Central memory CD8-positive, alpha-beta T cell (primary cell): Measurements from ENCODE around the gene TMEM61.

Experiments
- ATAC-seq: fragments of 150-1000 bp; cut with Tn5 transposase; replicated peaks from 2 replicates; pipeline ENCODE4 v1.10.0; 2022; ENCODE audit warnings: mild to moderate bottlenecking, moderate FRiP score, moderate number of reproducible peaks; ENCODE audit not compliant: poor library complexity, severe bottlenecking; ENCODE audit errors: extremely low read depth
- DNase-seq, 2 donors: peaks; one replicate each; pipeline ENCODE4 v3.0.0; 2021; ENCODE audit warnings: low spot score in 2 of 2
- H3K27ac Mint-ChIP-seq: one replicate; pipeline ENCODE4 v1.8.0; 2022; ENCODE audit warnings: low read depth, mild to moderate bottlenecking, moderate library complexity, mixed read lengths
- H3K27me3 Mint-ChIP-seq: one replicate; pipeline ENCODE4 v1.8.0; 2022; ENCODE audit warnings: mixed read lengths
- H3K36me3 Mint-ChIP-seq: one replicate; pipeline ENCODE4 v1.8.0; 2022; ENCODE audit warnings: mild to moderate bottlenecking, moderate library complexity, mixed read lengths; ENCODE audit not compliant: insufficient read depth
- H3K4me1 Mint-ChIP-seq: one replicate; pipeline ENCODE4 v1.8.0; 2022; ENCODE audit warnings: mixed read lengths
- H3K4me3 Mint-ChIP-seq: one replicate; pipeline ENCODE4 v1.8.0; 2022; ENCODE audit warnings: mild to moderate bottlenecking, moderate library complexity, mixed read lengths
- H3K9me3 Mint-ChIP-seq: one replicate; pipeline ENCODE4 v1.8.0; 2022; ENCODE audit warnings: mixed read lengths

Gene TMEM61

DNA sequence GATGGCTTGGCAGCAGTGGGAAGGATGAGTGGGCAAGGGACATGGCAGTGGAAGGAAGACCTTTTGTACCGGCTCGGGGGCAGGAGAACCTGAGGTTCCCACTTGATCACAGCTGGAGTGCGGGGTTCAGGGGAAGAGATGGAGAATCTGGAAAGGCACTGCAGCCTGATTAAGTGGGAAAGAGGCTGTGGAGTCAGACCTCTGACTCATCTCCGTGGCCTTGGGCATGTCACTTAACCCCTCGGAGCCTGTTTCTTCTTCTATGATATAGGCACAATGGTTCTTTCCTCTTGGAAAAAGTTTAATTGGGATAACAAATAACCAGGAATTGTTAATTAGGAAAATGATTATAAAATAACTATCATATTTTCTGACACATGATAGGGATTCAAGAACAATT is 13.1 kb upstream of the TMEM61 start:
- no peak overlapping the region for H3K4me3 Mint-ChIP-seq
- H3K36me3 Mint-ChIP-seq, result no peaks in the 10 kb centered on the region
- H3K27ac Mint-ChIP-seq, result no peak overlapping the region
- peaks cover 9% of the 10 kb centered on the region for H3K4me1 Mint-ChIP-seq
- peaks cover 47% of the 10 kb centered on the region for H3K27me3 Mint-ChIP-seq
- H3K9me3 Mint-ChIP-seq, result no peaks in the 10 kb centered on the region
- DNase-seq, result no peak
- no peak for ATAC-seq

DNA sequence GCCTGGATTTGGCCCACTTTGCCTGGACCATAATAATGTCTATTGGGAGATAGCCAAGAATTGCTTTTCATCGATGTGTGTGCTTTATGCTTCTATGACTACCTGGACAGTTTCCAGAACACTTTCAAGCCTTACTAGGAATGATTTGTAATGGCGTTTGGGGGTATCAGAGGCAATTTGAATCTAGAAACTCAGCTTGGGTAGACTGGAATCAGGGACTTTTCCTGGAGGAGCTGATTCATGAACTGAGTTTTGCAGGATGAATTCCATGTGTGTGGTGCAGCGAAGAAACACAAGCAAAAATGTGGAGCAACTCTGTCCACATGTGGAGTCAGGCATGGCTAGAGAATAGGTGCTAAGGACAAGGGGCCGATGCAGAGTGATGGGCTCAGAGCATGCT is 11.9 kb upstream of the TMEM61 start:
- ATAC-seq, result no peak
- peaks cover 9% of the 10 kb centered on the region for H3K4me1 Mint-ChIP-seq

DNA sequence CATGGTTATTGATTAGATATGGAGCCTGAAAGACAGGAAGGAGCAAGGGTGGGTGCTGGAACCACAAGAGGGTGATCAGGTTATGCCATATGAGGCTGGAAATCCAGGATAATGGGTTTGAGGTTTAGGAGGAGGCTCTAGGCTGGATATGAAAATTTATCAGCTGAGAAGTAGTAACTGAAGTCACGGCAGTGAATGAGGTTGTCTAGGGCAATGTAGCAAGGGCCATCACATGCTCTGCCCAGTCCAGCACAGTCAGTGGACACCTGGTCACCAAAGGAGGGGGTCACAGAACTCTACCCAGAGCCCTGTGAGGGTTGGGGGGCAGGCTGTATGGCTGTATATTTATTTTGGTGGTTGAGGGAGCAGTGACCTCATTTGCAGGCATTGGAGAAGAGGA is 10.5 kb upstream of the TMEM61 start:
- ATAC-seq, result no peak
- peaks cover 61% of the 10 kb centered on the region for H3K27me3 Mint-ChIP-seq
- no peaks in the 10 kb centered on the region for H3K9me3 Mint-ChIP-seq

More for the DNA sequence above, 11.9 kb upstream of the TMEM61 start:
- Mint-ChIP-seq H3K36me3 (no peaks in the 10 kb centered on the region), H3K4me3 (no peak overlapping the region), H3K9me3 (no peaks in the 10 kb centered on the region), H3K27me3 (peaks cover 59% of the 10 kb centered on the region), H3K27ac (no peak overlapping the region)
- DNase-seq, result no peak

DNA sequence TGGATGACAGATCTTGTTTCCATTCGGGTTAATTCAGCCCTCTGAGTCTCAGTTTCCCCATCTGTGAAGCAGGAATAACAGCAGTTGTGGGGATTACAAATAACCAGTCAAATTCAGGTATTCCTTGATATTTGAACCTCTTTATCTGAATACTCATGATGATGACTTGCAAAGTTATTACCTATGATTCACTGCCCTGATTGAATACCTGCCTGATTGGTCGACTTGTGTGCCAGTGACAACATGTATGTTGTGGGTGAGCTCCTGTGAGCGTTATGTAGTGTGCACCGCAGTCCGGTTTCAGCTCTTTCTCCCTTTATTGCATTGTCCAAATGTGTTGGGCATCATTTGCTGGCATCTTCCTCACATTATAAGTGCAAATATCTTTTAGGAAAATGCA is 9.5 kb upstream of the TMEM61 start:
- H3K9me3 Mint-ChIP-seq, result no peaks in the 10 kb centered on the region
- H3K27me3 Mint-ChIP-seq, result peaks cover 70% of the 10 kb centered on the region
- no peak for DNase-seq
- no peak overlapping the region for H3K27ac Mint-ChIP-seq
- H3K4me1 Mint-ChIP-seq, result peaks cover 7% of the 10 kb centered on the region
- no peak overlapping the region for H3K4me3 Mint-ChIP-seq
- H3K36me3 Mint-ChIP-seq, result no peaks in the 10 kb centered on the region
- no peak for ATAC-seq

More for the DNA sequence above, 10.5 kb upstream of the TMEM61 start:
- Mint-ChIP-seq H3K36me3 (no peaks in the 10 kb centered on the region), H3K4me3 (no peak overlapping the region), H3K27ac (no peak overlapping the region), H3K4me1 (peaks cover 9% of the 10 kb centered on the region)
- no peak for DNase-seq

DNA sequence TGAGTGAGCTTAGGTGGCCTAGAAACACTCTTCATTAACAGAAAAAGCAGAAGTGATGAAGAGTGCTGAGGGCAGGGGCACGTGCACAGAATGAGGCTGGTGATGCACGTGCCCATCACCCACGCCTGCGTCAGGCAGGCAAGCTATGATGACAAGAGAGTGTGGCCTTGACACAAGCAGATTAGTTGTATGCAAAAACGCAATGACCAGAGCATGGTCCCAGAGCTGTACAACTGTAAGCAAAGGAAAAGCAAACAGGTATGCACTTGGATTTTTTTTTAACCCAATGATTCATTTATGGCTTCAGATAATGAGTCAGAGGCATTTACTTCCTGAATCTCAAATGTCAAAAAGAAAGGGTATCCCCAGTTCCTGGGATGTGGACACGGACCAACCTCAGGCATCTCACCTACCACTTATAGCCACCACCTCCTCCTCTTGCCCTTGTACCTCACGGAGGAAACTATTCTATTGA is 9.1 kb upstream of the TMEM61 start:
- H3K4me3 Mint-ChIP-seq, result no peak overlapping the region
- H3K36me3 Mint-ChIP-seq, result no peaks in the 10 kb centered on the region
- DNase-seq (no peak), ATAC-seq (no peak)
- H3K27me3 Mint-ChIP-seq, result peaks cover 68% of the 10 kb centered on the region
- H3K4me1 Mint-ChIP-seq, result peaks cover 2% of the 10 kb centered on the region
- H3K27ac Mint-ChIP-seq, result no peak overlapping the region
- H3K9me3 Mint-ChIP-seq, result no peaks in the 10 kb centered on the region

DNA sequence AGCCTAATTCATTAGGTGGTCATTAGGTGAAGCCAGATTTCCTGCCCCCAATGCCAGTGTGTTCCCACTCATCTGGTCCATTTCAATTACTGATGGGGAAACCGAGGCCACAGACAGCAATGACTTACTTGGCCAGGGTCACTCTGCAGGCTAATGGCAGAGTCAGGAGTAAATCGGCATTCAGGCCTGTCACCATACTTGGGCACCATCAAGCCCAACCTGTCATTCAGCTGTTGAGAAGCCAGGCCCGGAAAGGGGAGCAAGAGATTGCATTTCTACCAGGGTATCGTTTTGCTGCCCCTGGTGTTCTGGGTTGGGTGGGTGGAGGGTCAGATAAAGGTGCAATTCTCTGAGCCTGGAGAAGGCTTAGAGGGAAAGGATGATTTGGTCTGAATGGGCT is 8.0 kb upstream of the TMEM61 start:
- ATAC-seq (no peak), DNase-seq (no peak)
- no peaks in the 10 kb centered on the region for H3K4me1 Mint-ChIP-seq
- peaks cover 57% of the 10 kb centered on the region for H3K27me3 Mint-ChIP-seq
- no peak overlapping the region for H3K27ac Mint-ChIP-seq
- no peaks in the 10 kb centered on the region for H3K9me3 Mint-ChIP-seq
- no peaks in the 10 kb centered on the region for H3K36me3 Mint-ChIP-seq
- H3K4me3 Mint-ChIP-seq, result no peak overlapping the region

DNA sequence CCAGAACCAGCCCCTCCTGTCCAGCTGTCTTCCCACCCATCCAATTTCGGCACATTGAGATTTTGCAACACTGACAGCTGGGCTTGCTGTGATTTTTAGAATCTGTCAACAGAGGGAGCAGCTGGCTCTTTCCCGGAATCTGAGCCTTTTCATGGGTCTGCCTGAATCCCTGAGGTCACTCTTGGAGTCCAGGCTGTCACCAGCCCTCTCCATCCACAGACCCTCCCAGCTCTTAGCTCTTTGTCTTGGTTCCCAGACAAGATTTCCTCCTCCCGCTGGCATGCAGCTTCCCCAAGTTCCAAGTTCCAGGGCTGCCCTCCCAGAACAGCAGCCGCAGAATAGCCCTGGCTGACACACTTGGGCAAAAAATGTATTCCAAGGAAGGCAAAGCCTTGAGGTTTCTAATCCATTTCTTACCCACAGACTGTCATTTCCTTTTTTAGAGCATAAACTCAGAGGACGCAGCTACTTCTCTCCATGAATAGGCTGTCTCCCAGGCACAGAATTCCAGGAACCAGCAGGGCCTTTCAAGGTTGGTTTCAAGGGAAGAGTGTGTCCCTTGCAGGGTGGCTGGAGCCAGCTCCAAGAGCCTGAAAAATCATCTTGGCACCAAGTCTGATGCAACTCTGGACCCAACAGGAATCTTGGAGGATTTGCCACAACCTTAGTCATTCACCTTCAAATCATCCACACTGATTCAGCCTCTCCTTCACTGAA is 7.1 kb upstream of the TMEM61 start:
- Mint-ChIP-seq H3K27me3 (peaks cover 66% of the 10 kb centered on the region), H3K9me3 (no peaks in the 10 kb centered on the region), H3K4me3 (no peak overlapping the region), H3K4me1 (no peaks in the 10 kb centered on the region), H3K36me3 (no peaks in the 10 kb centered on the region), H3K27ac (no peak overlapping the region)
- DNase-seq, result no peak
- no peak for ATAC-seq

DNA sequence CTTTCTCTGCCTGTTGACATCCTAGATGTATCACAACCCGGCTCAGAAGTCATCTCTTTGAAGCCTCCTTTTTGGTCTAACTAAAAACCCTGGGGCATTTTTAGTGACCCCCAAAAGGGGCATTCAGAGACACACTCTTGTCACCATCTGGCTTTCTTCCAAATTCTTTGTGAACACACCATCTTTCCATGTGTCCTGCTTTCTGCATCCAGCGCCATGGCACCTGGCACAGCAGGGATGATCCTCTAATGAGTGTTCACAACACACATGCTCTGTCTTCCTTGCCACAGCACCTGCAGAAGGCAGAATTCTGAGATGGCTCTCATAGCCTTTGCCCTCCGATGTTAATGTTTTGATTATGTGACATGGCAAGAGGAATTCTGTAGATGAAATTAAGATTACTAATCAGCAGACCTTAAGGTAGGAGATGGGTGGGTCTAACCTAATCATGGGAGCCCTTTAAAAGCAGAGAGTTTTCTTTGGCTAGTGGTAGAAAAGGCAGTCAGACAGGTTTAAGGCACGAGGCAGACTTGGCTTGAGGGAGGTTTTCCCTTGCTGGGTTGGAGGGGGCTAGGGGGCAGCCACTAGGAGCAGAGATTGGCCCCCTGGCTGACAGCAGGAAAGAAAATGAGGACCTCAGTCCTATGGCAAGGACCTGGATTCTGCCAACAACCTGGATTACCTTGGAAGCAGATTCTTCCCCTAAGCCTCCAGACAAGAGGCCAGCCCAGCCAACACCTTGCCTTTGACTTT is 4.9 kb upstream of the TMEM61 start:
- H3K27ac Mint-ChIP-seq, result no peak overlapping the region
- no peak for DNase-seq
- H3K9me3 Mint-ChIP-seq, result no peaks in the 10 kb centered on the region
- peaks cover 57% of the 10 kb centered on the region for H3K27me3 Mint-ChIP-seq
- H3K36me3 Mint-ChIP-seq, result no peaks in the 10 kb centered on the region
- ATAC-seq, result no peak
- no peaks in the 10 kb centered on the region for H3K4me1 Mint-ChIP-seq
- no peak overlapping the region for H3K4me3 Mint-ChIP-seq

DNA sequence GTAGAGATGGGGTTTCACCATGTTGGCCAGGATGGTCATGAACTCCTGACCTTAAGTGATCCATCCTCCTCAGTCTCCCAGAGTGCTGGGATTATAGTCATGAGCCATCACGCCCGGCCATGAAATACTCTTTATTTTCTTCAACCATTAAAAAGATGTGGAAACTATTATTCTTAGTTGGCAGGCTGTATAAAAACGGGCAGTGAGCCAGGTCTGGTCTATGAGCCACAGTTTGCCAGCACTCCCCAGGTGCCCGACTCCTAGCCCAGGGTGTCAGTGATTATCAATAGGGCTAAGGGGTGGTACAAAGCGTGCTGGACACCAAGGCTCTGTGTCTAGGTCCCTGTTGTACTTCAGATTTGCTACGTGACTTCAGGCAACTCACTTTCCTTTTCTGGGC is 3.7 kb upstream of the TMEM61 start:
- Mint-ChIP-seq H3K36me3 (no peaks in the 10 kb centered on the region), H3K27me3 (peaks cover 56% of the 10 kb centered on the region)

DNA sequence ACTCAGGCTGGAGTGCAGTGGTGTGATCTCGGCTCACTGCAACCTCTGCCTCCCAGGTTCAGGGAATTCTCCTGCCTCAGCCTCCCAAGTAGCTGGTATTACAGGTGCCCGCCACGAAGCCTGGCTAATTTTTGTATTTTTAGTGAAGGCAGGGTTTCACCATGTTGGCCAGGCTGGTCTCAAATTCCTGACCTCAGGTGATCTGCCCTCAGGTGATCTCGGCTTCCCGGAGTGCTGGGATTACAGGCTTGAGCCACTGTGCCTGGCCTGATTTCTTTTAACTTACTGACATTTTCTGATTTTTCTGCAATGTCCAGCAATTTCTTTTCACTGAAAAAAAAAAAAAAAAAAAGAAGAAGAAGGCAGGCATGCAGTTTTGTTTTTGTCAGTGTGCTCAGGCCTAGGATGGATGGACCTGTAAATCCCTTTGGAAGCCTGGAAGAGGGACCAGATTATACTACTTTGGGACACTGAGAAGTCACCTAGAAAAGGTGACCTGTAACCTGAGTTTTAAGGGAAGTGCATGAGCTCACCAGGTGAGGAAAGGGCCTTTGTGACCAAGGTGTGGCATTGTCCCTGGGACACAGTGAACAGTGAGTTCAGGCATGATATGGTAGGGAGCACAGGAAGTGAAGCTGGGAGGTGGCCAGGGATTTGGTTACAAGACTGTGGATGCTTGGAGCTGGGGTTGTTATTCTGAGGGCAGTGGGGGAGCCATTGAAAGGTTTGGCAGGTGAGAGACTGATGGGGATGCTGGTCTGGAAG is 2.7 kb upstream of the TMEM61 start:
- peaks cover 61% of the 10 kb centered on the region for H3K27me3 Mint-ChIP-seq

More for the DNA sequence above, 3.7 kb upstream of the TMEM61 start:
- H3K9me3 Mint-ChIP-seq, result no peaks in the 10 kb centered on the region
- no peak overlapping the region for H3K4me3 Mint-ChIP-seq
- H3K27ac Mint-ChIP-seq, result no peak overlapping the region
- DNase-seq (no peak), ATAC-seq (no peak)
- no peaks in the 10 kb centered on the region for H3K4me1 Mint-ChIP-seq

DNA sequence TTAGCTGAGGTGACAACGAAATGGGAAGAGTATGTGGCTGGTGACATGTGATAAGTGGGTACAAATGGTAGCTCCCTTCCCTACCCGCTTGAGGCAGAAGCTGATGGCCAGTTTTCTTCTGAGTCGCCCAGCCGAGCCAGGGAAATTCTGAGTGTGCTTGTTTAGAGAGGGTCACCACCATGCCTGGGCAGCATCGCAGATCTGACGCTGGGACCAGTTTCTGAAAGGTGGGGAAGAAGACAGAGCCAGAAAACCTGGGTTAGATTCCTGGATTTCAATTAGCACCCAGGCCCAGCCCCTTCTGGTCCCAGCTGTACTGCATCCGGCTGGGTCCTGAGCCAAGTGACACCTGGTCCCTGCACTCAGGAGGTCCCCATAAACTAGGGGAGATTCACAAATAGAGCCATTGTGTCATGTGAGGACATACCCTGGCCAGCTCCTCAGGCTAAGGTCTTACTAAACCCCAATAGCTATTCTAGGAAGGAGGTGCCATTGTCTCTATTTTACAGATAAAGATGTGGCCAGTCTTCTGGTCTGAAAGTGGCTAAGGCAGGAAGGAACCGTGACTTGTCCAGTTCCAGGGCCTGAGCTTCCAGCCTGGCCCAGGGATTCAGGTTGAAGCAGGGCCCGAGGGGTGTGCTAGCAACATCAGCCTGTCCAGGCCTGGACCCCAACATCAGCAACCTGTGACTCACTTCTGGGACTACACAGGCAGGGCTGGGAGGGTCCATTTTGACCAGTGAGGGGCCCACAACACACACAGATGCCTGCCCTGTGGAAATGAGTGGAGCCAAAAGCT is 1.7 kb upstream of the TMEM61 start:
- ATAC-seq (no peak), DNase-seq (no peak)
- no peaks in the 10 kb centered on the region for H3K9me3 Mint-ChIP-seq
- no peaks in the 10 kb centered on the region for H3K36me3 Mint-ChIP-seq
- H3K4me1 Mint-ChIP-seq, result no peaks in the 10 kb centered on the region
- no peak overlapping the region for H3K4me3 Mint-ChIP-seq
- H3K27me3 Mint-ChIP-seq, result peaks cover 56% of the 10 kb centered on the region
- no peak overlapping the region for H3K27ac Mint-ChIP-seq

More for the DNA sequence above, 2.7 kb upstream of the TMEM61 start:
- Mint-ChIP-seq H3K9me3 (no peaks in the 10 kb centered on the region), H3K27ac (no peak overlapping the region), H3K4me3 (no peak overlapping the region), H3K36me3 (no peaks in the 10 kb centered on the region), H3K4me1 (no peaks in the 10 kb centered on the region)
- no peak for ATAC-seq
- no peak for DNase-seq

DNA sequence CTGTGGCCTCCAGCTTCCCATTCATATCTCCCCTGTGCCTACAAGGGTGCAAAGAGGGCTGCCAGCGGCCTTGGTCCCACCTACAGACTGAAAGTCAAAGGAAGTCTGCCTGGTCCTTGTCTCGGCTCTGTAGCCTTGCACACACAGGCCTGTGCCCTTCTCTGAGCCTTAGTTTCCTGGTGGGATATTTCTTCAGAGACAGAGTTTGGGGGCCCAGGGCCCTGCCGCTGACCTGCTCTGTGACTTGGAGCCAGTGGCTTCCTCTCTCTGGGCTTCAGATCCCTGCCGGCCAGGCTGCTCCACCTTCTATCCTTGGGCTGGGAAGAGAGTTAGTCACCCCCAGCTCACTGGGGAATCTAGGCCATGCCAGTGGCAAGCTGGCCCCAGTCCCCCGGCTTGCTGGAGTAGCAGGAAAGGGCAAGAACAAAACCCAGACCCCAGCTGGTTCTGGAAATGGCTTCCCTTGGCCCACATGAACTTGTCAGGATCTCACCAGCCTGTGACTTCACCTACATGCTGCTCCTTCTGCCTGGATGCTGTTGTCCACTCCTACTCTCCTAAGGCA is 1.0 kb upstream of the TMEM61 start:
- no peaks in the 10 kb centered on the region for H3K36me3 Mint-ChIP-seq
- no peak overlapping the region for H3K4me3 Mint-ChIP-seq
- H3K27me3 Mint-ChIP-seq, result peaks cover 63% of the 10 kb centered on the region
- H3K27ac Mint-ChIP-seq, result no peak overlapping the region
- no peak for DNase-seq
- no peak for ATAC-seq
- H3K4me1 Mint-ChIP-seq, result no peaks in the 10 kb centered on the region
- no peaks in the 10 kb centered on the region for H3K9me3 Mint-ChIP-seq
